Stimulated activated CD4-positive, alpha-beta T cell treated with anti-CD3 and anti-CD28 coated beads, Interleukin-12 subunit alpha, Interleukin-12 subunit beta, amount 100 ng/mL, for 4 hours (primary cell): ENCODE results near the gene SH3RF3.

Experiments used
- DNase-seq: peaks from one replicate; pipeline ENCODE4 v3.0.0-alpha.2; 2020

The SH3RF3 gene

GRCh38 chr2:109344270-109344805, 215.3 kb downstream of the SH3RF3 start:
- no peak for DNase-seq

GRCh38 chr2:109345091-109345490, 216.1 kb downstream of the SH3RF3 start:
- DNase-seq, result no peak

GRCh38 chr2:109345653-109346480, 216.9 kb downstream of the SH3RF3 start:
- DNase-seq, result no peak

GRCh38 chr2:109346601-109347228, 217.7 kb downstream of the SH3RF3 start:
- DNase-seq, result no peak

GRCh38 chr2:109347626-109348025, 218.6 kb downstream of the SH3RF3 start:
- no peak for DNase-seq

GRCh38 chr2:109348190-109348589, 219.2 kb downstream of the SH3RF3 start:
- DNase-seq, result no peak

- DNase-seq, result no peak
Observed at GRCh38 chr2:109348671-109349502, 219.9 kb downstream of the SH3RF3 start.

GRCh38 chr2:109349503-109350465, 220.8 kb downstream of the SH3RF3 start:
- DNase-seq, result no peak

- DNase-seq, result no peak
Observed at GRCh38 chr2:109350526-109350925, 221.5 kb downstream of the SH3RF3 start.

GRCh38 chr2:109351164-109351756, 222.3 kb downstream of the SH3RF3 start:
- no peak for DNase-seq

GRCh38 chr2:109352056-109352897, 223.3 kb downstream of the SH3RF3 start:
- DNase-seq, result no peak

GRCh38 chr2:109352898-109353689, 224.1 kb downstream of the SH3RF3 start:
- no peak for DNase-seq

GRCh38 chr2:109353806-109354745, 225.1 kb downstream of the SH3RF3 start:
- DNase-seq, result no peak

- no peak for DNase-seq
Observed at GRCh38 chr2:109355192-109355843, 226.3 kb downstream of the SH3RF3 start.

- no peak for DNase-seq
Observed at GRCh38 chr2:109356324-109357035, 227.5 kb downstream of the SH3RF3 start.

- DNase-seq, result no peak
Observed at GRCh38 chr2:109364217-109364616, 235.2 kb downstream of the SH3RF3 start.

- no peak for DNase-seq
Observed at GRCh38 chr2:109365131-109365530, 236.1 kb downstream of the SH3RF3 start.
